K562 (cell line): ENCODE data around the gene SBNO1. TPM values are rescaled to one million over a fixed set of nuclear protein-coding genes. Genes with fewer than 3 reads are reported as not detected.

ENCODE experiments used
- ATAC-seq: fragments of 200-7000 bp; cut with Tn5 transposase; 3 replicates; pipeline ENCODE4 v1.9.1; 2020; ENCODE audit warnings: moderate library complexity
- Bru-seq: library from RNA; stranded (reverse); fragments of 400-500 nt; gene quantifications from one replicate; lab custom pipeline; 2021; lab: Mats Ljungman, UMichigan
- BruChase-seq, 2 experiments: library from RNA; stranded (reverse); fragments of 400-500 nt; gene quantifications; one replicate each; lab custom pipeline; 2021; lab: Mats Ljungman, UMichigan
- BruUV-seq: library from RNA; stranded (reverse); fragments of 400-500 nt; replicated peaks from 2 replicates; lab custom pipeline; 2021; lab: Mats Ljungman, UMichigan
- CTCF ChIA-PET: fragments of 300-600 bp; formaldehyde crosslinking; extraction: SDS; loops from one replicate; lab custom pipeline; 2021; ENCODE audit warnings: low intra/inter-chr PET ratio; lab: Yijun Ruan, JAX
- POLR2A ChIA-PET: fragments of 300-600, 350-650 bp; sonication (Branson Sonifier 250); formaldehyde crosslinking; extraction: SDS; loops from one replicate; lab custom pipeline; 2021; ENCODE audit warnings: antibody characterized with exemption, inconsistent platforms; lab: Yijun Ruan, JAX
- DNase-seq, 4 experiments: peaks; one replicate each; pipeline versions ENCODE4 v3.0.0 to v3.0.0-alpha.2; 2011 to 2018; ENCODE audit warnings: low spot score in 3 of 4, mixed read lengths in 3 of 4; ENCODE audit errors: extremely low read depth in 1 of 4
- FAIRE-seq: peaks from 2 replicates; lab custom pipeline; 2011; peaks lifted over from hg19 to GRCh38; lab: Jason Lieb, UNC
- H2AFZ ChIP-seq: 2 replicates; pipeline ENCODE4 v1.6.0; 2011; ENCODE audit warnings: low read depth, low read length, control low read depth, inconsistent platforms
- H3K27ac ChIP-seq: fragments of 200-600 bp; 3 replicates; pipeline ENCODE4 v1.8.0; 2011; ENCODE audit warnings: low read depth, mild to moderate bottlenecking, control low read depth, inconsistent platforms, low read length, moderate library complexity, mixed read lengths; ENCODE audit errors: extremely low read depth
- H3K27me3 ChIP-seq, 2 experiments: fragments of 300-600 bp in 1 of 2; 2 replicates in 1 of 2; 3 replicates in 1 of 2; pipeline versions ENCODE4 v1.6.0 to v1.8.0; 2011; ENCODE audit warnings: inconsistent platforms in 2 of 2, low read length in 2 of 2, mild to moderate bottlenecking in 1 of 2, mixed read lengths in 1 of 2, moderate library complexity in 1 of 2; ENCODE audit not compliant: control insufficient read depth in 2 of 2, insufficient read depth in 2 of 2
- H3K36me3 ChIP-seq: fragments of 300-600 bp; 3 replicates; pipeline ENCODE4 v1.8.0; 2011; ENCODE audit warnings: mild to moderate bottlenecking, low read length, inconsistent platforms; ENCODE audit not compliant: control insufficient read depth, insufficient read depth
- H3K4me1 ChIP-seq, 2 experiments: fragments of 200-600 bp in 1 of 2; replicated peaks in 1 of 2; 2 replicates in 1 of 2; 3 replicates in 1 of 2; pipeline versions ENCODE4 v1.5.1 to v1.8.0; 2011; ENCODE audit warnings: inconsistent platforms in 2 of 2, low read length in 2 of 2, mild to moderate bottlenecking in 1 of 2, mixed read lengths in 1 of 2, moderate library complexity in 1 of 2; ENCODE audit not compliant: control insufficient read depth in 2 of 2, insufficient read depth in 2 of 2
- H3K4me2 ChIP-seq: 2 replicates; pipeline ENCODE4 v1.6.1; 2011; ENCODE audit warnings: low read length, control low read depth, inconsistent platforms, mixed read lengths; ENCODE audit not compliant: insufficient read depth
- H3K4me3 ChIP-seq: fragments of 200-600 bp; sonication (generic), shearing (Covaris generic); 2 replicates; pipeline ENCODE4 v1.5.1; 2016; ENCODE audit warnings: control low read depth, inconsistent platforms
- H3K79me2 ChIP-seq: fragments of 200-600 bp; 3 replicates; pipeline ENCODE4 v1.8.0; 2011; ENCODE audit warnings: low read length, inconsistent platforms; ENCODE audit not compliant: control insufficient read depth, insufficient read depth
- H3K9ac ChIP-seq, 2 experiments: 2 replicates each; pipeline versions ENCODE4 v1.6.0 to v1.6.1; 2011; ENCODE audit warnings: low read depth in 2 of 2, low read length in 2 of 2, control low read depth in 1 of 2, inconsistent platforms in 1 of 2, mild to moderate bottlenecking in 1 of 2, mixed read lengths in 1 of 2; ENCODE audit not compliant: insufficient read depth in 1 of 2
- H3K9me1 ChIP-seq: one replicate; pipeline ENCODE4 v1.6.0; 2011; ENCODE audit warnings: inconsistent platforms, mild to moderate bottlenecking, low read length, moderate library complexity; ENCODE audit not compliant: control insufficient read depth, insufficient read depth
- H3K9me3 ChIP-seq: replicated peaks from 2 replicates; pipeline ENCODE4 v1.5.1; 2011; ENCODE audit warnings: low read depth, low read length, inconsistent platforms; ENCODE audit not compliant: control insufficient read depth, insufficient read depth
- H4K20me1 ChIP-seq: replicated peaks from 2 replicates; pipeline ENCODE4 v1.6.1; 2011; ENCODE audit warnings: low read length, inconsistent platforms, mixed read lengths; ENCODE audit not compliant: control insufficient read depth, insufficient read depth
- BRD4 ChIP-seq: fragments of 200-600 bp; sonication (generic); IDR thresholded peaks from 2 replicates; pipeline ENCODE4 v1.6.1; 2017; ENCODE audit warnings: inconsistent platforms
- E2F3 ChIP-seq: fragments of 250-450 bp; sonication (Bioruptor Pico); IDR thresholded peaks from 2 replicates; pipeline ENCODE4 v1.4.0; 2020; ENCODE audit warnings: mild to moderate bottlenecking
- ESRRA ChIP-seq: fragments of 450-650 bp; IDR thresholded peaks from 2 replicates; pipeline ENCODE4 v1.6.1; 2014; ENCODE audit warnings: low read depth, mild to moderate bottlenecking, moderate library complexity, borderline replicate concordance
- HMG20B ChIP-seq: fragments of 250-450 bp; sonication (Bioruptor Pico); IDR thresholded peaks from 2 replicates; pipeline ENCODE4 v1.5.0; 2021; ENCODE audit warnings: mild to moderate bottlenecking
- NCOA1 ChIP-seq: fragments of 450-650 bp; IDR thresholded peaks from 2 replicates; pipeline ENCODE4 v1.6.1; 2016; ENCODE audit warnings: low read depth
- OTX1 ChIP-seq: fragments of 450-650 bp; formaldehyde crosslinking; IDR thresholded peaks from 2 replicates; pipeline ENCODE4 v1.4.0; 2022; ENCODE audit warnings: mild to moderate bottlenecking
- SMAD1 ChIP-seq: fragments of 150-350 bp; IDR thresholded peaks from 2 replicates; pipeline ENCODE4 v1.6.1; 2014; ENCODE audit warnings: low read length, low read depth; ENCODE audit not compliant: partially characterized antibody
- TAF9B ChIP-seq: fragments of 450-650 bp; IDR thresholded peaks from 2 replicates; pipeline ENCODE4 v1.6.1; 2018; ENCODE audit warnings: mild to moderate bottlenecking; ENCODE audit not compliant: partially characterized antibody
- THRAP3 ChIP-seq: fragments of 450-650 bp; IDR thresholded peaks from 2 replicates; pipeline ENCODE4 v1.6.1; 2016; ENCODE audit warnings: mild to moderate bottlenecking, inconsistent platforms, borderline replicate concordance
- TOE1 ChIP-seq, 2 experiments: fragments of 450-650 bp in 1 of 2; sonication (generic) in 1 of 2; formaldehyde crosslinking in 1 of 2; IDR thresholded peaks; 2 replicates each; pipeline versions ENCODE4 v1.7.1 to v1.8.0; 2016 to 2022; ENCODE audit warnings: borderline replicate concordance in 2 of 2, mild to moderate bottlenecking in 2 of 2, antibody characterized with exemption in 1 of 2, inconsistent platforms in 1 of 2, low read depth in 1 of 2, missing genetic modification reagents in 1 of 2, moderate library complexity in 1 of 2
- ZBTB7A ChIP-seq: IDR thresholded peaks from 2 replicates; pipeline ENCODE4 v1.6.1; 2011; ENCODE audit warnings: low read depth, mild to moderate bottlenecking, low read length, moderate library complexity, borderline replicate concordance; ENCODE audit not compliant: control insufficient read depth
- ZBTB8A ChIP-seq: fragments of 450-650 bp; IDR thresholded peaks from 2 replicates; pipeline ENCODE4 v1.6.1; 2018; ENCODE audit warnings: mild to moderate bottlenecking, moderate library complexity; ENCODE audit not compliant: partially characterized antibody
- ZNF184 ChIP-seq: sonication (generic); formaldehyde crosslinking; IDR thresholded peaks from 2 replicates; pipeline ENCODE4 v1.5.0; 2020; ENCODE audit warnings: missing genetic modification reagents
- ZNF717 ChIP-seq: fragments of 250-450 bp; sonication (Bioruptor Pico); IDR thresholded peaks from 2 replicates; pipeline ENCODE4 v1.5.0; 2021
- ZNF77 ChIP-seq: fragments of 250-450 bp; sonication (Bioruptor Pico); IDR thresholded peaks from 2 replicates; pipeline ENCODE4 v1.5.0; 2020
- WGBS: fragments of 100-300 bp; shearing (Covaris generic); methylation state at CpG from one replicate; pipeline ENCODE4 v1.1.6; 2016; ENCODE audit warnings: low coverage, mixed read lengths; ENCODE audit not compliant: insufficient coverage; ENCODE audit errors: missing lambda C conversion rate; 5-methylcytosine and 5-hydroxymethylcytosine counted together
- in situ Hi-C: fragments of 300-500 bp; cut with MboI; formaldehyde crosslinking; loops from 4 replicates; pipeline ENCODE4 v1.15.0; 2018; ENCODE audit warnings: inconsistent platforms, mixed read lengths
- intact Hi-C: fragments of 100-400 bp; cut with micrococcal nuclease; formaldehyde crosslinking; loops from 2 replicates; pipeline ENCODE4 v1.14.2; 2022
- long read RNA-seq, 3 experiments: library from polyadenylated mRNA in 2 of 3; library from RNA in 1 of 3; unstranded in 2 of 3; stranded (forward) in 1 of 3; transcript quantifications; one replicate each; pipeline ENCODE4 v2.0.0, GENCODE V29; 2019 to 2022
- polyA minus RNA-seq, 3 experiments: library from RNA; depleted of rRNA, polyadenylated mRNA; stranded (reverse); fragments of >200 nt; gene quantifications; 2 replicates each; pipeline ENCODE4 v1.2.3, GENCODE V29; 2011
- polyA plus RNA-seq, 8 experiments: library from polyadenylated mRNA; depleted of rRNA in 4 of 8; stranded (reverse) in 5 of 8; unstranded in 3 of 8; fragments of >200 nt; fragmentation: Nextera tagmentation in 2 of 8; fragmentation: Illumina TruSeq in 1 of 8; extraction: Ambion mirVana in 2 of 8; extraction: Trizol in 1 of 8; gene quantifications; 2 replicates each; pipeline versions ENCODE4 v1.2.1 to v1.2.3, GENCODE V29; 2011 to 2014; ENCODE audit warnings: inconsistent platforms in 1 of 8, missing spikeins in 1 of 8
- total RNA-seq, 7 experiments: library from RNA; depleted of rRNA in 6 of 7; stranded (reverse); fragments of >200 nt in 6 of 7; fragmentation: Illumina TruSeq in 2 of 7; extraction: Trizol in 2 of 7; gene quantifications; 2 replicates each; pipeline versions ENCODE4 v1.2.1 to v1.2.3, GENCODE V29; 2011 to 2021; ENCODE audit warnings: low replicate concordance in 1 of 7
- TF ChIP-seq, protein P1 (sequence below): sonication (generic); formaldehyde crosslinking; IDR thresholded peaks from 2 replicates; pipeline ENCODE4 v1.8.1; 2023; ENCODE audit warnings: mild to moderate bottlenecking, missing genetic modification reagents, moderate library complexity

The SBNO1 gene
- total RNA-seq (2011; cell fraction: chromatin; rRNA removed; ENCODE audit: low replicate concordance): 19.8 and 69.2 TPM in 2 replicates
- total RNA-seq (2011; cell fraction: nucleolus; rRNA removed): 11.7 and 13.8 TPM in 2 replicates
- total RNA-seq (2011; cell fraction: nucleoplasm; rRNA removed): 27.0 and 42.9 TPM in 2 replicates
- 28.4 and 35.9 TPM in 2 replicates for total RNA-seq (2014; rRNA removed)
- total RNA-seq (2014; rRNA removed; fragmentation: Illumina TruSeq; extraction: Trizol): 68.1 and 84.1 TPM in 2 replicates
- 56.7 and 61.7 TPM in 2 replicates for total RNA-seq (2015; rRNA removed; fragmentation: Illumina TruSeq; extraction: Trizol)
- 73.7 and 77.1 TPM in 2 replicates for total RNA-seq (2021)
- 22.8 and 31.2 TPM in 2 replicates for polyA plus RNA-seq (2011; rRNA removed)
- polyA plus RNA-seq (2011; cell fraction: cytosol; rRNA removed): 7.1 and 13.2 TPM in 2 replicates
- 11.2 and 12.7 TPM in 2 replicates for polyA plus RNA-seq (2011; cell fraction: nucleus; rRNA removed)
- polyA plus RNA-seq (2012): 17.7 and 32.6 TPM in 2 replicates
- polyA plus RNA-seq (2014; fragmentation: Illumina TruSeq; extraction: Trizol): 36.3 and 38.4 TPM in 2 replicates
- polyA plus RNA-seq (2014; fragmentation: Nextera tagmentation; extraction: Ambion mirVana): 10 to 100 TPM; 14.9 to 25.6 TPM
- polyA plus RNA-seq (2014; rRNA removed): 21.1 and 23.9 TPM in 2 replicates
- polyA minus RNA-seq (2011; rRNA and poly(A)+ RNA removed): 111 and 113 TPM in 2 replicates
- polyA minus RNA-seq (2011; cell fraction: cytosol; rRNA and poly(A)+ RNA removed): 40.2 and 42.4 TPM in 2 replicates
- polyA minus RNA-seq (2011; cell fraction: nucleus; rRNA and poly(A)+ RNA removed): 8.6 and 19.5 TPM in 2 replicates
- Bru-seq, nascent RNA: percentile 86 among the genes with signal in this experiment
- BruChase-seq, experiment 1, labeled RNA remaining after a 2-hour chase: percentile 92 among the genes with signal in this experiment
- BruChase-seq, experiment 2, labeled RNA remaining after a 6-hour chase: percentile 93 among the genes with signal in this experiment
- long read RNA-seq, experiment 1, full-length matches to known transcripts: 4 of 377 reads
- long read RNA-seq, experiment 1, partial matches to known transcripts: 283 of 377 reads
- long read RNA-seq, experiment 1, other reads (novel, unspliced or antisense): 90 of 377 reads
- long read RNA-seq, experiment 2, full-length matches to known transcripts: 2 of 31 reads
- long read RNA-seq, experiment 2, partial matches to known transcripts: 4 of 31 reads
- long read RNA-seq, experiment 2, other reads (novel, unspliced or antisense): 25 of 31 reads
- long read RNA-seq, experiment 3, partial matches to known transcripts: 33 of 64 reads
- long read RNA-seq, experiment 3, other reads (novel, unspliced or antisense): 31 of 64 reads

DNA sequence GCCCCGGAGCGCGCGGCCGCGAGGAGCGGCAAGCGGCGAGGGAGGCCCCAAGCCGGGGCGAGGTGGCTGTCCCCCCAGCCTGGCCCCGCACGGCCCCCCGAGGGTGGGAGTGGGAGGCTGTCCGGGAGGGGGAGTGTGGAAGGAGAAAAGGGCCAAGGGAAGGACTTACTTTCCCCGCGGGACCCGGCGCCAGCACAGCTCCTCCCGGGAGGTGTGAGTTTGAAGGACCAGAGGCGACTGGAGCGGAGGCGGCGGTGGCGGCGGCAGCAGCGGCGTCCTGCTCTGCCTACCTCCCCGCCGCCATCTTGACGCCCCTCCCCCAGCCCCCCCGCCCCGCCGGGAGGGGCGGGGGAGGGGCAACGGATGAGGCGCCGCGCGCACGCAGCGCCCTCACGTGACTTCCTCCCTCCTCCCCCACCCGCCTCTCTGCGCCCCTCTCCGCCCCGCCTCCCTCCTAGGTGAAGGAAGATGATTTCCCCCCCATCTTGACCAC lies at the start of gene SBNO1:
Gene SBNO1 (minus strand): TSS at position 316 of the 493 bp plus-strand sequence. CDS start 14,406 bp downstream, outside the sequence.
- peak; percentile 93 to 97 (median 94) for DNase-seq
- Histone ChIP-seq H3K27me3 (no peaks in the 10 kb centered on the region), H3K27ac (peak within 1 kb of the TSS; percentile 98), H3K9me1 (no peaks in the 10 kb centered on the region), H2AFZ (peak within 1 kb of the TSS; percentile 96), H3K36me3 (peaks cover 12% of the 10 kb centered on the region; the same call in 1 of the 3 replicates), H3K4me2 (peak within 1 kb of the TSS; percentile 88), H3K9me3 (no peaks in the 10 kb centered on the region), H3K4me3 (peak within 1 kb of the TSS; percentile 93), H3K9ac (peak within 1 kb of the TSS; percentile 96 to 98), H3K79me2 (peaks cover 50% of the 10 kb centered on the region), H3K4me1 (peaks cover 16 to 34% of the 10 kb centered on the region in 2 experiments), H4K20me1 (peaks cover 9% of the 10 kb centered on the region; the same call in 1 of the 2 replicates)
- ATAC-seq: peak; percentile 73
- FAIRE-seq: no peak
- no TSS peak for BruUV-seq
- 0% methylated on average over 11 of the region's 47 CpGs for WGBS
- POLR2A ChIA-PET: interaction anchor here (0.7 to 9.2 kb wide), 11 partner anchors 9 to 237 kb away, joined by 3 to 151 read pairs (median 3); partner anchors contain the start of genes DDX55 and KMT5A
- in situ Hi-C loops: no loop called here
- intact Hi-C loops: loop anchor here (1.0 to 5.0 kb wide), 3 partner anchors 19 to 218 kb away; partner anchors contain the start of gene TMED2
- CTCF ChIA-PET: interaction anchor here (1.1 kb wide), 1 partner anchor 8 kb away, joined by 3 read pairs; no protein-coding TSS in a partner anchor
- TF ChIP-seq TOE1 (IDR thresholded peaks at IDR 0.05; ENCODE audit: borderline replicate concordance) (no peak), TOE1 (CRISPR knock-in tag; IDR thresholded peaks at IDR 0.05; ENCODE audit: borderline replicate concordance, low read depth) (no peak), ESRRA (no peak), SMAD1 (peak; percentile 53), BRD4 (no peak), ZNF77 (CRISPR knock-in tag) (no peak), TAF9B (peak; percentile 83), ZBTB7A (no peak; the same call in 1 of the 2 replicates), ZNF184 (CRISPR knock-in tag) (no peak), NCOA1 (no peak), HMG20B (CRISPR knock-in tag) (no peak), ZNF717 (CRISPR knock-in tag) (no peak), ZBTB8A (no peak), OTX1 (no peak), E2F3 (CRISPR knock-in tag) (no peak), THRAP3 (no peak)
- TF ChIP-seq, protein P1, sequence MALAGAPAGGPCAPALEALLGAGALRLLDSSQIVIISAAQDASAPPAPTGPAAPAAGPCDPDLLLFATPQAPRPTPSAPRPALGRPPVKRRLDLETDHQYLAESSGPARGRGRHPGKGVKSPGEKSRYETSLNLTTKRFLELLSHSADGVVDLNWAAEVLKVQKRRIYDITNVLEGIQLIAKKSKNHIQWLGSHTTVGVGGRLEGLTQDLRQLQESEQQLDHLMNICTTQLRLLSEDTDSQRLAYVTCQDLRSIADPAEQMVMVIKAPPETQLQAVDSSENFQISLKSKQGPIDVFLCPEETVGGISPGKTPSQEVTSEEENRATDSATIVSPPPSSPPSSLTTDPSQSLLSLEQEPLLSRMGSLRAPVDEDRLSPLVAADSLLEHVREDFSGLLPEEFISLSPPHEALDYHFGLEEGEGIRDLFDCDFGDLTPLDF (CRISPR knock-in tag): no peak
